HepG2 (cell line): ENCODE measurements around the gene ARHGAP5. TPM values are rescaled to one million over a fixed set of nuclear protein-coding genes. Genes with fewer than 3 reads are reported as not detected.

ENCODE experiments used
- ATAC-seq: fragments of 200-7000 bp; cut with Tn5 transposase; 3 replicates; pipeline ENCODE4 v1.9.1; 2020; ENCODE audit warnings: mild to moderate bottlenecking, moderate library complexity
- BruUV-seq: library from RNA; stranded (reverse); fragments of 400-500 nt; replicated peaks from 2 replicates; lab custom pipeline; 2021; lab: Mats Ljungman, UMichigan
- CTCF ChIA-PET: fragments of 300-600 bp; formaldehyde crosslinking; extraction: SDS; loops from one replicate; lab custom pipeline; 2021; ENCODE audit warnings: low total read pairs, inconsistent platforms, low intra/inter-chr PET ratio; lab: Yijun Ruan, JAX
- POLR2A ChIA-PET: fragments of 350-600 bp; sonication (Branson Sonifier 250); formaldehyde crosslinking; loops from one replicate; lab custom pipeline; 2020; ENCODE audit warnings: antibody characterized with exemption, inconsistent platforms; lab: Yijun Ruan, JAX
- DNase-seq: peaks from one replicate; pipeline ENCODE4 v3.0.0-alpha.2; 2015; ENCODE audit warnings: low spot score
- FAIRE-seq: peaks from 3 replicates; lab custom pipeline; 2011; peaks lifted over from hg19 to GRCh38; lab: Jason Lieb, UNC
- H2AFZ ChIP-seq: one replicate; pipeline ENCODE4 v1.6.1; 2011; ENCODE audit warnings: low read length, inconsistent platforms
- H3K27ac ChIP-seq: fragments of 300-600 bp; 3 replicates; pipeline ENCODE4 v1.8.0; 2011; ENCODE audit warnings: mixed run types, mild to moderate bottlenecking, mixed read lengths, low read length, inconsistent platforms; ENCODE audit not compliant: insufficient read depth; ENCODE audit errors: extremely low read length
- H3K27me3 ChIP-seq, 2 experiments: fragments of 200-600 bp in 1 of 2; 2 replicates in 1 of 2; 3 replicates in 1 of 2; pipeline versions ENCODE4 v1.6.0 to v1.8.0; 2011; ENCODE audit warnings: low read length in 2 of 2, mild to moderate bottlenecking in 2 of 2, moderate library complexity in 2 of 2, inconsistent platforms in 1 of 2; ENCODE audit not compliant: insufficient read depth in 2 of 2, control insufficient read depth in 1 of 2
- H3K36me3 ChIP-seq, 2 experiments: fragments of 200-600 bp in 1 of 2; replicated peaks in 1 of 2; 2 replicates in 1 of 2; 3 replicates in 1 of 2; pipeline versions ENCODE4 v1.5.1 to v1.8.0; 2011; ENCODE audit warnings: low read length in 2 of 2, inconsistent platforms in 1 of 2; ENCODE audit not compliant: insufficient read depth in 2 of 2, control insufficient read depth in 1 of 2
- H3K4me1 ChIP-seq: 2 replicates; pipeline ENCODE4 v1.5.1; 2012; ENCODE audit warnings: low read length, inconsistent platforms; ENCODE audit not compliant: insufficient read depth
- H3K4me2 ChIP-seq: 2 replicates; pipeline ENCODE4 v1.6.0; 2011; ENCODE audit warnings: low read depth, low read length, inconsistent platforms
- H3K4me3 ChIP-seq, 3 experiments: fragments of 200-600 bp in 1 of 3; sonication (generic), shearing (Covaris generic) in 1 of 3; replicated peaks in 1 of 3; 2 replicates each; pipeline ENCODE4 v1.5.1; 2011 to 2016; ENCODE audit warnings: low read length in 3 of 3, inconsistent platforms in 2 of 3, low read depth in 2 of 3, mild to moderate bottlenecking in 2 of 3, control low read depth in 1 of 3, mixed read lengths in 1 of 3; ENCODE audit not compliant: insufficient read depth in 1 of 3
- H3K79me2 ChIP-seq: one replicate; pipeline ENCODE4 v1.6.1; 2011; ENCODE audit warnings: low read length, inconsistent platforms; ENCODE audit not compliant: insufficient read depth
- H3K9ac ChIP-seq: 2 replicates; pipeline ENCODE4 v1.6.0; 2011; ENCODE audit warnings: mild to moderate bottlenecking, low read depth, low read length, inconsistent platforms; ENCODE audit not compliant: insufficient read depth
- H3K9me3 ChIP-seq: 2 replicates; pipeline ENCODE4 v1.5.1; 2012; ENCODE audit warnings: mild to moderate bottlenecking, low read length
- H4K20me1 ChIP-seq: 2 replicates; pipeline ENCODE4 v1.6.0; 2011; ENCODE audit warnings: inconsistent platforms, mild to moderate bottlenecking, low read length, moderate library complexity; ENCODE audit not compliant: insufficient read depth
- FOSL1 ChIP-seq: sonication (generic); formaldehyde crosslinking; IDR thresholded peaks from 2 replicates; pipeline ENCODE4 v1.9.0; 2021; ENCODE audit warnings: missing genetic modification reagents, borderline replicate concordance
- IKZF4 ChIP-seq: sonication (generic); formaldehyde crosslinking; IDR thresholded peaks from 2 replicates; pipeline ENCODE4 v1.5.1; 2020; ENCODE audit warnings: borderline replicate concordance, mild to moderate bottlenecking, low read depth, missing genetic modification reagents; ENCODE audit errors: not compliant biosample characterization
- MTA3 ChIP-seq: sonication (generic); formaldehyde crosslinking; IDR thresholded peaks from 2 replicates; pipeline ENCODE4 v1.4.0; 2020; ENCODE audit warnings: missing genetic modification reagents
- POLR2A ChIP-seq, 2 experiments: IDR thresholded peaks; 2 replicates each; pipeline ENCODE4 v1.6.1; 2011; ENCODE audit warnings: low read depth in 2 of 2, low read length in 2 of 2, mild to moderate bottlenecking in 1 of 2, moderate library complexity in 1 of 2; ENCODE audit not compliant: insufficient read depth in 1 of 2
- RARG ChIP-seq: sonication (generic); formaldehyde crosslinking; IDR thresholded peaks from 2 replicates; pipeline ENCODE4 v1.4.0; 2020; ENCODE audit warnings: low read depth, mild to moderate bottlenecking, missing genetic modification reagents
- SAP130 ChIP-seq: IDR thresholded peaks from 2 replicates; pipeline ENCODE4 v1.6.1; 2016; ENCODE audit warnings: low read depth
- SPEN ChIP-seq: sonication (generic); formaldehyde crosslinking; IDR thresholded peaks from 2 replicates; pipeline ENCODE4 v1.5.1; 2020; ENCODE audit warnings: low read depth, mild to moderate bottlenecking, missing genetic modification reagents
- TOE1 ChIP-seq: sonication (generic); formaldehyde crosslinking; IDR thresholded peaks from 2 replicates; pipeline ENCODE4 v1.4.0; 2020; ENCODE audit warnings: mild to moderate bottlenecking, missing genetic modification reagents
- ZFP41 ChIP-seq: sonication (generic); formaldehyde crosslinking; IDR thresholded peaks from 2 replicates; pipeline ENCODE4 v1.4.0; 2020; ENCODE audit warnings: mild to moderate bottlenecking, missing genetic modification reagents, borderline replicate concordance
- ZNF232 ChIP-seq: sonication (generic); formaldehyde crosslinking; IDR thresholded peaks from 2 replicates; pipeline ENCODE4 v1.4.0; 2020; ENCODE audit warnings: missing genetic modification reagents, borderline replicate concordance
- ZNF260 ChIP-seq: sonication (generic); formaldehyde crosslinking; IDR thresholded peaks from 2 replicates; pipeline ENCODE4 v1.4.0; 2020; ENCODE audit warnings: missing genetic modification reagents, low read depth, mild to moderate bottlenecking, borderline replicate concordance
- ZNF33A ChIP-seq: sonication (generic); formaldehyde crosslinking; IDR thresholded peaks from 2 replicates; pipeline ENCODE4 v1.5.1; 2020; ENCODE audit warnings: missing genetic modification reagents, mild to moderate bottlenecking, moderate library complexity, borderline replicate concordance
- ZNF501 ChIP-seq: sonication (generic); formaldehyde crosslinking; IDR thresholded peaks from 2 replicates; pipeline ENCODE4 v1.5.1; 2020; ENCODE audit warnings: mild to moderate bottlenecking, moderate library complexity, missing genetic modification reagents
- ZNF550 ChIP-seq: sonication (generic); formaldehyde crosslinking; IDR thresholded peaks from 2 replicates; pipeline ENCODE4 v1.4.0; 2020; ENCODE audit warnings: mild to moderate bottlenecking, missing genetic modification reagents, borderline replicate concordance
- ZNF7 ChIP-seq: IDR thresholded peaks from 2 replicates; pipeline ENCODE4 v1.6.1; 2016; ENCODE audit warnings: missing biosample characterization, missing genetic modification reagents
- ZNF724P ChIP-seq: sonication (generic); formaldehyde crosslinking; IDR thresholded peaks from 2 replicates; pipeline ENCODE4 v1.8.0; 2022; ENCODE audit warnings: missing genetic modification reagents, borderline replicate concordance
- ZNF773 ChIP-seq: sonication (generic); formaldehyde crosslinking; IDR thresholded peaks from 2 replicates; pipeline ENCODE4 v1.4.0; 2020; ENCODE audit warnings: missing genetic modification reagents, borderline replicate concordance
- WGBS: methylation state at CpG from one replicate; pipeline ENCODE4 v1.1.6; 2017; ENCODE audit warnings: low lambda C conversion rate; 5-methylcytosine and 5-hydroxymethylcytosine counted together
- in situ Hi-C: cut with HindIII; loops from 2 replicates; pipeline ENCODE4 v1.10.0; 2017; ENCODE audit warnings: low pct_unique_long_range_greater_than_20kb; ENCODE audit not compliant: extremely low pct_ligation_motif_present
- intact Hi-C: fragments of 100-400 bp; cut with micrococcal nuclease; formaldehyde crosslinking; loops from one replicate; pipeline ENCODE4 v1.10.0; 2022; ENCODE audit not compliant: unreplicated experiment
- polyA plus RNA-seq, 8 experiments: library from polyadenylated mRNA; depleted of rRNA in 3 of 8; stranded (reverse) in 7 of 8; unstranded in 1 of 8; fragments of >200 nt; fragmentation: Illumina TruSeq in 4 of 8; extraction: Trizol in 4 of 8; gene quantifications; 2 replicates each; pipeline versions ENCODE4 v1.2.1 to v1.2.3, GENCODE V29; 2011 to 2016; ENCODE audit warnings: low read depth in 4 of 8, missing spikeins in 1 of 8, mixed read lengths in 1 of 8; ENCODE audit not compliant: insufficient read depth in 1 of 8
- total RNA-seq, 5 experiments: library from RNA; depleted of rRNA; stranded (reverse); fragments of >200 nt; fragmentation: Illumina TruSeq; extraction: Trizol; gene quantifications; 2 replicates each; pipeline ENCODE4 v1.2.3, GENCODE V29; 2016; ENCODE audit warnings: low read depth in 1 of 5

ARHGAP5 gene
- total and polyA plus RNA-seq, 2 of the 13 experiments (the other 11 are each of a cell fraction or from before 2014, with no cell fraction given), result 33.7 to 144 TPM

DNA sequence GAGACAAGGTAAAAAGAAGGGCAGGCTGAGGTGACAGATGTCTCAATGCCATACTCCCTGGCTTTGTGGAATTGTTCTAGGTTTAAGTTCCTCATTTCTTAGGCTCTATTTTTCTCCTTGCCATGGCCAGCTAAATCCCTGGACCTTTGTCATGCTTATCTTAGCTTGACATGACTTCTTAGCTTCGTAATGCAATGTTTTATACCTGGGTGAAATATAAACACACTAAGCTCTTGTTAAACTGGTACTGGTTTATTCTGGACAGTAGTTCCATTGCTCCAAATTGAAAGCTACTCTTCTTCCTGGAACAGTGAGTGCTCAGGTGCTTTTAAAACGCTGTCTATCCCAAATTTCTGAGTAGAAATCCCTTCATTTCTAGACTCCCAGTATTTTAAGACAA is 17.4 kb upstream of the ARHGAP5 start:
- intact Hi-C loops, result no loop called here
- in situ Hi-C loops, result no loop called here
- CTCF ChIA-PET, result interaction anchor here (0.8 kb wide), 1 partner anchor 300 kb away, joined by 3 read pairs; no protein-coding TSS in a partner anchor
- H3K36me3 ChIP-seq, result no peaks in the 10 kb centered on the region
- H3K4me1 ChIP-seq, result no peaks in the 10 kb centered on the region
- ATAC-seq, result no peak
- no peak overlapping the region for H3K9ac ChIP-seq
- H3K4me3 ChIP-seq, result no peak overlapping the region
- no peak overlapping the region for H3K4me2 ChIP-seq
- H3K27ac ChIP-seq, result no peak overlapping the region
- TF ChIP-seq RARG (no peak), ZNF7 (no peak), IKZF4 (CRISPR knock-in tag) (no peak), ZNF232 (CRISPR knock-in tag) (no peak), MTA3 (CRISPR knock-in tag) (no peak), SPEN (no peak), TOE1 (no peak), FOSL1 (CRISPR knock-in tag) (no peak), ZFP41 (CRISPR knock-in tag) (no peak), ZNF260 (CRISPR knock-in tag) (no peak), ZNF33A (CRISPR knock-in tag) (no peak), ZNF773 (CRISPR knock-in tag) (no peak), ZNF550 (no peak), POLR2A (IDR thresholded peaks at IDR 0.05; ENCODE audit: insufficient read depth in 1 of 2, low read depth in 2 of 2, low read length in 2 of 2) (no peak), SAP130 (CRISPR knock-in tag) (no peak), ZNF724P (CRISPR knock-in tag) (no peak), ZNF501 (no peak)
- FAIRE-seq, result no peak
- no TSS peak for BruUV-seq
- H4K20me1 ChIP-seq, result no peaks in the 10 kb centered on the region
- H3K9me3 ChIP-seq, result no peaks in the 10 kb centered on the region
- 2% methylated on average over 2 of the region's 2 CpGs for WGBS
- POLR2A ChIA-PET, result no interaction called here
- DNase-seq, result no peak
- no peaks in the 10 kb centered on the region for H3K79me2 ChIP-seq
- no peaks in the 10 kb centered on the region for H3K27me3 ChIP-seq
- no peak overlapping the region for H2AFZ ChIP-seq
